Hematopoietic multipotent progenitor cell treated with erythropoietin and hydrocortisone succinate and interleukin-3 and kit ligand, for 8 days (in vitro differentiated cells): Measurements from ENCODE around the gene TNKS1BP1.
"Not testable (repeated sequence)": the region's sequence is repeated elsewhere in the genome, so short reads cannot be mapped to it uniquely, and the experiment has no call there.

Source experiments
- DNase-seq: peaks from one replicate; pipeline ENCODE4 v3.0.0-alpha.2; 2015

Gene TNKS1BP1

DNA sequence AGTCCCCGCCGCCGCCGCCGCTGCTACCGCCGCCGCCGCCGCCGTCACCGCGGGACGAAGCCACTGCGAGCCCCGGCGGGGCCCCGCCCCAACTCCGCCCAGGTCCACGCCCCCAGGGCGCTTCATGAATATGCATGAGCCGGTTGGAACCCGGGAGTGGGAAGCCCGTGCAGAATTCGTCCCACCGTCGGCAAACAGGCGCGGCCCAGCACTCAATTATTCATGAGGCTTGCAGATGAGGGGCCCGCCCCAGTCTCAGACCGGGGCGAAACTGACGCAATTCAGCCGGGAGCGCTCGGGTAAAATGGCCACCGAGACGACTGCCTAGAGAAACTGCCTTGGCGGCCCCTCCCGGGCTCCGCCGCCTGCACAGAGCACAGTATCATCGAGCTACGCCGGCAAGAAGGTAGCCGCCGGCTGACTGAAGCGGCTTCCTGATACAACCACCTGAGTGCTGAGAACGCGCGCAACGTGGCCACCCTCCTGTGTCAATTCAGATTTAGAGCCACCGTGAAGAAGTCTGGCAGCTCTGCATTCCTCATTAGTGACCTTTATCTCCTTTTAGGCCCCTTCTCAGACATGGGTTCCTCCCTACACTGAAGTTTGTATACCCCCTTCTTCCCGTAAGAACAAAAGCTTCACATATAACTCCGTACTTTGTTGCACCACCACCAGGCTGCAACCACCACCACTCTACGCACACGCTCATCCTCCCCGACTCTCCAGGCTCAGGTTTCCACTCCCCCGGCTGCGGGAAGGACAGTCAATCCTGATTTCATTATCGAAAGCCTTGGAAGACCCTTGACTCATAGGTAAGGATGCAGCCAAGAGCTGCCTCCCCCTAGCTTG is at the start of gene TNKS1BP1:
Gene TNKS1BP1 (minus strand): TSS at position 67 of the 849 bp plus-strand sequence. CDS start 3,067 bp downstream, outside the sequence.
- DNase-seq, result peak; percentile 95

DNA sequence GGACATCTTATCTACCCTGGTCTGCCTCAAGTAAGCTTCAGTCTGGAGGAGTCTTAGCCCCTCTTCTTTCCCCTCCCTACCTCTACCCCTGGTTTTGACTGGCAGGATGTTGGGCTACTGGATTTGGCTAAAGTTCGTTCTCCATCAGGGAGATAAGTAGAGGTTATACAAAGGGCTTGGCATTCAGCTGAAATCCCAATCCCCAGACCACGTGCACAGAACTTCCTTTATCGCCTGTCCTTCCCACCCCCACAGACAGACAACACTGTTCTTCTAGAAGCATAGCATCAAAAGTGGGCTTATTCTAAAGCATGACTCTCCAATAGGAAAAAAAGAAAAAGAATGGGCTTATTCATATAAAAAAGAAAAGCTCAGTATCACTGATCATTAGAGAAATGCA is 48.4 kb upstream of the TNKS1BP1 start:
- DNase-seq, result no peak

DNA sequence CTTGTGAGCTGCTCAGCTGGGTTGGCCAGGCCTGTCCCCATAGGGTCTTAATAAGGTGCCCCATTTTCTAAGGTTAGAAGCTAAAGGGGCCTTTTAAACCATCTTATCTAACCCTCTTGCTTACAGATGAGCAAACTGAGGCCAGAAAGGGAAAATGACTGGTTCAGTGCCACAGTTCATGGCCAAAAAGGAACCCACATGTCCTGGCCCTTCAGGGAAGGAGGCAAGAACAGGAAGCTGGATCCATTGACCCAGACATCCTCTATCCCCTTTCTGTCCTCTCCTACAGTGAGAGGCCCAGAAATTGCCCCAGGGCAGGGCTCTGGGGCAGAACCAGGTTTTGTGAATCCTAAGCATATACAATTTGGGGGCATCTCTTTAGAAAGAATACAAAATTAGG is 46.2 kb upstream of the TNKS1BP1 start:
- DNase-seq, result no peak

GRCh38 chr11:57370251-57370650 is 45.5 kb upstream of the TNKS1BP1 start:
- DNase-seq, result no peak

GRCh38 chr11:57368845-57369232 is 44.1 kb upstream of the TNKS1BP1 start:
- no peak for DNase-seq

DNA sequence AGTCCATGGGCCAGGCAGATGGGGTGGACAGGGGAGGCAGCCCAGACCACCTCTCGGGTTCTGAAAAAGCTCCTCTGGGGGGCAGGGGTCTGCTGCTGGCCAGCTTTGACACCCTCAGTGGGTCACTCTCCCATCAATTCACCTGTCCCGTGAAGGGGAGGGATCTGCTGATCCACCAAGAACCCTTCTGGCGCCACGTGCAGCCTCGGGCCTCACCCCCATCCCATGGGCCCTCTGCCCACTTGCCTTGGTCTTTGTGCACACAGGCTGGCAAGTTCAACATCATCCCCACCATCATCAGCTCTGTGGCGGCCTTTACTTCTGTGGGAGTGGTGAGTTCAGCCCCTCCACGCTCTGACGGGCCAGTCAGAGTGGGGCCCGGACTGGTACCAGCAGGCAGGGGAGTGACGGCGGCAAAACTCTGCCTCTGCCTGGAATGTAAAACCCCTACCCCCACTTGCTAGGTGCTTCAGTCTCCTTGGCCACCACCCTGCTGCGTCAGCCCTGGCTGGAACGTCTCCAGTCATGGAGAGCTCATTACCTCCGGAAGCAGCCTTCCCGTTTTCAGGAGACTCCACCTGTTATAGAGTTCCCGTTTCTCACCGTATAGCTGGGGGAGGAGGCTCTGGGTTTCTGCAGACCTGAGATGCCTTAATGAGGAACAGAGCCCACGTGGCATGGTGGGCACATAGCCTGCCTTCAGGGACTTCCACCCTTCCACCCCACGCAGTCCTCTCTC is 43.5 kb upstream of the TNKS1BP1 start:
- DNase-seq, result no peak

DNA sequence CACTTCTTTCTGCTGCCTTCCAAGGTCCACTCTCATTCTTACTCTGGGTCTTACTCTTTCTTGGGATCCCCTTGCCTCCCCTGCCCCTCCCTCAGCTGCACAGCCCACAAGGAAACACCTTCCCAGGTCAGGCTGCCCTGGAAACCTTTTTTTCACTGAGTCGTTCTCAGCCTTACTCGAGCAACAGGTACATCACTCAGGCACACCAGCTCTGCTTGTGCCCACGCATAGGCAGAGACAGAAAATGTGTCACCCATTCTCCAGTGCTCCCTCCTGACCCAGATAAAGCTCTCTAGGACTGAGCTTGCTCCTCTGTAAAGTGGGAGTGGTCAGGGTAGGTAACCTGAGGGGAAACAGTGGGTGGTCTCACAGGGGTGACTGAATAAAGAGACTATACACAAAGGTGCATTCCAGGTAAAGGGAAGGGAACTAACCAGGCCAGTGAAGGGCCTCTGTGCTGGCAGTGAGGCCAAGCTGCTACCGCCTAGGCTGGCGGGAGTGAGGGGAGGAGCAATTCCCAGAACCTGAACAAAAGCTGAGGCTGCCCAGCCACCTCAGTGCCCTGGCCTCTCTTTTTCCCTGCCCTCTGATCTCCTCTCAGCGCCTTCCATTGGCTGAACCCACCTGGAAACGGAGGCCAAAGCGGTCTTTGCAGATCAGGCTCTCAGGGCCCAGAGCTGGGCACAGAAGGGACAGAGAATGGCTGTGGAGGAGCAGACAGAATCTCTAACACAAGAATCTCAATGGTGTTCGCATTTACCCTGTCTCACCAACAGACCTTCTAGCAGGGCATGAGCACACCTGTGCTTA is 40.3 kb upstream of the TNKS1BP1 start:
- no peak for DNase-seq

- peak; percentile 50 for DNase-seq
These were observed 38.7 kb upstream of the TNKS1BP1 start for GRCh38 chr11:57363131-57364080.

DNA sequence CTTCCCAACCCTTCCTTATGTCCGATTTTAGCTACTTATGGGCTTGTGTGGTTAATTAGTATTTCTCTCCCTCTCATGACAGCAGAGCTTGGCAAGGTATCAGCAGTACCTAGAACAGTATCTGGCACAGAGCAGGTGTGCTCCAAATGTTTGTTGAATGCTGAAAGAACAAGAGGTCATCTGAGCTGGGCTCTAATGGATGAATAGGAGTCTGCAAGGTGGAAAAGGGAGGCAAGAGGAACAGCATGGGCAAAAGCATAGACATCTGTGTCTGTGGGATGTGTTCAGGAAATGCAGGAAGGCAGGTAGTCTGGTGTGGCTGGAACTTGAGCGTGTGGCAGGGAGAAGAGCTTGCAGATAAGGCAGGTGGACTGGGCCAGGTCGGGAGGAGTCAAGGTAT is 37.2 kb upstream of the TNKS1BP1 start:
- no peak for DNase-seq

DNA sequence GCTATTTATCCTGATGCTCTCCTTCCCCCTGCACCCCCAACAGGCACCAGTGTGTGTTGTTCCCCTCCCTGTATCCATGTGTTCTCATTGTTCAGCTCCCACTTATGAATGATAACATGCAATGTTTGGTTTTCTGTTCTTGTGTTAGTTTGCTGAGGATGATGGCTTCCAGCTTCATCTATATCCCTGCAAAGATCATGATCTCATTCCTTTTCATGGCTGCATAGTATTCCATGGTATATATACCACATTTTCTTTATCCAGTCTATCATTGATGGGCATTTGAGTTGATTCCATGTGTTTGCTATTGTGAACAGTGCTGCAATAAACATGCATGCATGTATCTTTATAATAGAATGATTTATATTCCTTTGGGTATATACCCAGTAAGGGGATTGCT is 36.7 kb upstream of the TNKS1BP1 start:
- not testable (repeated sequence) for DNase-seq

- DNase-seq, result no peak
These were observed 36.2 kb upstream of the TNKS1BP1 start for GRCh38 chr11:57360991-57361390.

GRCh38 chr11:57359896-57360690 is 35.3 kb upstream of the TNKS1BP1 start:
- DNase-seq, result no peak

DNA sequence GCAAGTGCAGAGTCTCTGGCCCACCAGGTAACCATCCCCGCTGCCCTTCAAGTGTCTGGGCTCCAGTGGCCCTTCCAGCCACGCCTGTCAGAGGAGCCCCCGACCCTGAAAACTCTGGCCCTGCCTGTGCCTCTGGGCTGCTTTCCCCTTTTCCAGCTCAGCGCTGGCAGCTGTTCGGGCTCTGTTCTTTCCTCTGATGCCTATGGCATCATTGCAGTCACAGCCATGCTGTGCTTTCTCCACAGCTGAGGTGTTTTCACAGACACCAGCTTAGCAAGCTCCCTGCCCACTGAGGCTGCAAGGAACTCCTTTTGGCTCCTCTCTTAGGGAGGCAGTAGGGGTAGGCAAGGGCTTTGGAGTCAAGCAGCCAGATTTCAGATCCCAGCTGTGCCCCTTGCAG is 34.6 kb upstream of the TNKS1BP1 start:
- DNase-seq, result no peak

DNA sequence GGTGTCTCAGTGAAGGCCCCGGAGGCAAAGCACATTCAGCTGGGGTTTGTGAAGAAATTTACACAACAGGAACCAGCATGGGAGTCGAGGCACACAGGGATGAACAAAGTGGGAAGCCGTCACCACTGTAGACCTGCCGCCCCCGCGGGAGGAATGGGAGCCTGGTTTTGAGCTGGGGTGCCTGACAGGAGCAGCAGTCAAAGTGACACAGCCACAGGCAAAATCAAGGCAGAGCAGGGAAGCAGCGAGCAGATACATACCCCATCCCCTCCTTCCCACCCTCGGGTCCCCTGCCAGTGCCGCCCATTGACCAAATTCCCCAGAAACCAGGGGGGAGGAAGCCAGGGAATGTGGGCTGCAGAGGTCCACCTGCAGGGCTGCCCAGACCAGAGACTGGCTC is 34.2 kb upstream of the TNKS1BP1 start:
- no peak for DNase-seq

DNA sequence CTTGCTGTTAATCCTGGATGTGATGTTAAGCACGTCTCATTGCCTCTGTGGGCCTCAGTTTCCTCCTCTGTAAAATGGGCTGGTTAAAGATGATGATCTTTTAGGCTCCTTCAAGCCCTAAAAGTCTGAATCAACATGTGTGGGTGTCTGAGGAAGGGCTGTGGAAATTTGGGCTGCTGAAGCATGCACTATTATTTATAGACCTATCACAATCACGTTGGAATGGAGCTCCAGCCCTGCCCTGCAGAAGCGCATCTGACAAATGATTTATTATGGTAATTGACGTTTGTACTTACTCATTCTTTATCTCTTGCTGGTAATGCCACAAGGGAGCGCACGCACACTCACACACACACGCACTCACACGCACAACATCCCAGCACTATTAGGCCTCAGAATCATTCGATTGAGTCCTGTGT is 33.8 kb upstream of the TNKS1BP1 start:
- peak; percentile 81 for DNase-seq

GRCh38 chr11:57357856-57358255 is 33.1 kb upstream of the TNKS1BP1 start:
- no peak for DNase-seq

DNA sequence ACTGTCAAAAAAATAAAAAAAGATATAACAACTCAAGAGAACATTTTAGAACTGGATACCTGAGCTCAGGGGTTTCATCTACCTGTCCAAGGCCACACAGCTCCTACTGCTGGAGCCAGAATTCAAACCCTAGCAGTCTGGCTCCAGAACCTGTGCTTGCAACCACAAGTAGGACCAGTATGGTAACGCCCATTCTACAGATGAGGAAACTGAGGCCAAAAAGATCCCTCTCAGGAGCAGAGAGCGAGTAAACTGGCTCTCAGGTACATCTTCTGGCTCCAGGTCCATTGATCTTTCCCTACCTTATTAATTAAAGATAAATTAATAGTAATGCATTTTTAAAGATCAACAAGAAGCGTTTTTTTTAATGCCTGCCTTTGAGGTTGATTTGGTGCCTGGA is 32.6 kb upstream of the TNKS1BP1 start:
- DNase-seq, result no peak

GRCh38 chr11:57356268-57356667 is 31.5 kb upstream of the TNKS1BP1 start:
- no peak for DNase-seq

- peak; percentile 79 for DNase-seq
These were observed 29.9 kb upstream of the TNKS1BP1 start for GRCh38 chr11:57354699-57355098.

GRCh38 chr11:57353852-57354251 is 29.1 kb upstream of the TNKS1BP1 start:
- DNase-seq, result peak; percentile 26

DNA sequence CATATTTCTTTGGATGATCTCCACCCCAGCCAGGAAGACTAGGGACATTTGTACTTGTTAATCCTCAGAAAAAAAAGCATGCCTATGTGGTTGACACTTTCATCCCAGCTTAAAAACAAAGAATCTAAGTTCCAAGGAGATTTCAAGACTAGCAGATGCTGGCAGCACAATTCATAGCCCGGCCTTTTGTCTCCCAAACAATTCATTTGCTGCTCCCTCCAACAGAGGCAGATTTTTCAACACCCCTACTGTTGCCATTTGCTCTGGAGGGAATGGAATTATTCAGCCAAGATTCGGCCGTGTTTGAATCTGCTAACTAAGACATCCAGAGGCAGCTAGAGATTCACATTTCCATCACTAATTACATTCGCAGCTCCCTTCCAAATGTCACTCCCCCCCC is 28.7 kb upstream of the TNKS1BP1 start:
- no peak for DNase-seq
